Sigmoid colon (tissue), 4 donors: ENCODE results near the gene B3GAT1.

Source experiments
- EP300 ChIP-seq, 4 donors: sonication (generic); formaldehyde crosslinking; IDR thresholded peaks; one replicate each; pipeline ENCODE4 v1.6.1; 2017; ENCODE audit warnings: antibody characterized with exemption in 4 of 4
- POLR2A ChIP-seq, 2 donors: fragments of 450-650 bp; IDR thresholded peaks; one replicate each; pipeline ENCODE4 v1.6.1; 2016; ENCODE audit warnings: antibody characterized with exemption in 2 of 2, mild to moderate bottlenecking in 2 of 2, moderate library complexity in 2 of 2
- POLR2AphosphoS5 ChIP-seq, 4 donors: sonication (generic); formaldehyde crosslinking; IDR thresholded peaks; one replicate each; pipeline ENCODE4 v1.6.1; 2017; ENCODE audit warnings: antibody characterized with exemption in 4 of 4
- TF ChIP-seq, protein P1 (sequence below), 4 experiments: fragments of 450-650 bp in 3 of 4; fragments of 200-600 bp in 1 of 4; IDR thresholded peaks; one replicate each; pipeline ENCODE4 v1.5.1; 2016 to 2019; ENCODE audit warnings: antibody characterized with exemption in 4 of 4, mild to moderate bottlenecking in 3 of 4, moderate library complexity in 2 of 4

DNA sequence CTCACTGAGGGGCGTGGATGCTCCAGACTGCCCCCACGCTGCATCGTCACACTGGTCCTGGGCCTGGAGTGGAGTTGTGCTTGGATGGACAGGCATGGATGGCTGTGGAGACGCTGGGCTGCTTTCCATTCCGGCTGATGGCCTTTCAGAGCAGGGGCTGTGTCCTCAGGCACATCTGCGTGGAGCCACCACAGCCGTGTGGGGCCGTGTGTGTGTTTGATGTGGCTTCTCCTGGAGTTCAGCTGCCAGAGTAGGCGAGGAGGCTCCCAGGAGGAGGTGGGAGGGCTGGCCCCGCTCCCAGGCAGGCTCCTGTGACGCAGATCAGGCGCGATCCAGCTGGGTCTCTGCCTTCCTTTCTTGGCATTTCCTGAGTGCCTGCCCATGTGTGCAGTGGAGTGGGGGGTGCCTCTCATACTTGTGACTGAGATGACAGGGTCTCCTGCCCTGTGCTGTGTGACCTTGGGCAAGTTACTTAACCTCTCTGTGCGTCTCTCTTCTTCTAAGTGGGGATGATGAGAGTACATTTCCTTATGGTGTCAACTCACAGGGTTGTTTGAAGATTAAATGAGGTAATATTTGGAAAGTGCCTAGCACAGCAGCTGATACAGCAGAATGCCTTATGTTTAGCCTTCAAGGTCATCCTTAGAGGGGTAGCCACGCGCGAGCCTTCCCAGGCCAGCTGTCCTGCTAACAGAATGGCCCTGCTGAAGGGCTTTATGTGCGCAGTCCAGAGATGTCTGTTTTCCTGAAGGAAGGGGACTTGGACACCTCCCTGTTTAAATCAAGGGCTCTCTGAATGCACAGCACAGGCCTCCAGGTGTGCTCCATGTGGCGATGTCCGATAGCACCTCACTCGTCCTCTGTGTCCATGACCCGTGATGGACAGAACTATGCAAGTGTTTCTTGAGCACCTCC is 46.8 kb downstream of the B3GAT1 start:
- TF ChIP-seq, protein P1, sequence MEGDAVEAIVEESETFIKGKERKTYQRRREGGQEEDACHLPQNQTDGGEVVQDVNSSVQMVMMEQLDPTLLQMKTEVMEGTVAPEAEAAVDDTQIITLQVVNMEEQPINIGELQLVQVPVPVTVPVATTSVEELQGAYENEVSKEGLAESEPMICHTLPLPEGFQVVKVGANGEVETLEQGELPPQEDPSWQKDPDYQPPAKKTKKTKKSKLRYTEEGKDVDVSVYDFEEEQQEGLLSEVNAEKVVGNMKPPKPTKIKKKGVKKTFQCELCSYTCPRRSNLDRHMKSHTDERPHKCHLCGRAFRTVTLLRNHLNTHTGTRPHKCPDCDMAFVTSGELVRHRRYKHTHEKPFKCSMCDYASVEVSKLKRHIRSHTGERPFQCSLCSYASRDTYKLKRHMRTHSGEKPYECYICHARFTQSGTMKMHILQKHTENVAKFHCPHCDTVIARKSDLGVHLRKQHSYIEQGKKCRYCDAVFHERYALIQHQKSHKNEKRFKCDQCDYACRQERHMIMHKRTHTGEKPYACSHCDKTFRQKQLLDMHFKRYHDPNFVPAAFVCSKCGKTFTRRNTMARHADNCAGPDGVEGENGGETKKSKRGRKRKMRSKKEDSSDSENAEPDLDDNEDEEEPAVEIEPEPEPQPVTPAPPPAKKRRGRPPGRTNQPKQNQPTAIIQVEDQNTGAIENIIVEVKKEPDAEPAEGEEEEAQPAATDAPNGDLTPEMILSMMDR (IDR thresholded peaks at IDR 0.05): no peak
- TF ChIP-seq EP300 (IDR thresholded peaks at IDR 0.05) (no peak), POLR2A (IDR thresholded peaks at IDR 0.05) (no peak), POLR2AphosphoS5 (IDR thresholded peaks at IDR 0.05) (no peak)
